Ishikawa (cell line): Measurements from ENCODE around the gene PRKCQ.

Experiments used
- CEBPB ChIP-seq: IDR thresholded peaks from 2 replicates; pipeline ENCODE4 v1.6.1; 2012
- CREB1 ChIP-seq: IDR thresholded peaks from 2 replicates; pipeline ENCODE4 v1.6.1; 2012; ENCODE audit warnings: low read depth
- EGR1 ChIP-seq: IDR thresholded peaks from 2 replicates; pipeline ENCODE4 v1.6.1; 2012
- EP300 ChIP-seq: IDR thresholded peaks from 2 replicates; pipeline ENCODE4 v1.6.1; 2012; ENCODE audit warnings: borderline replicate concordance
- FOXM1 ChIP-seq: IDR thresholded peaks from 2 replicates; pipeline ENCODE4 v1.6.1; 2012; ENCODE audit warnings: low read depth, borderline replicate concordance
- NFIC ChIP-seq: IDR thresholded peaks from 2 replicates; pipeline ENCODE4 v1.6.1; 2012
- RAD21 ChIP-seq: IDR thresholded peaks from 2 replicates; pipeline ENCODE4 v1.6.1; 2012; ENCODE audit warnings: low read depth
- REST ChIP-seq: IDR thresholded peaks from 2 replicates; pipeline ENCODE4 v1.6.1; 2012; ENCODE audit warnings: low read depth, mild to moderate bottlenecking
- TAF1 ChIP-seq: IDR thresholded peaks from 2 replicates; pipeline ENCODE4 v1.6.1; 2012; ENCODE audit warnings: low read depth, mild to moderate bottlenecking
- TCF12 ChIP-seq: IDR thresholded peaks from 2 replicates; pipeline ENCODE4 v1.6.1; 2012; ENCODE audit warnings: low read depth
- TEAD4 ChIP-seq: IDR thresholded peaks from 2 replicates; pipeline ENCODE4 v1.6.1; 2012
- YY1 ChIP-seq: IDR thresholded peaks from 2 replicates; pipeline ENCODE4 v1.6.1; 2012; ENCODE audit warnings: low read depth
- ZBTB7A ChIP-seq: IDR thresholded peaks from 2 replicates; pipeline ENCODE4 v1.6.1; 2012; ENCODE audit warnings: low read depth
- TF ChIP-seq, protein P1 (sequence below): IDR thresholded peaks from 2 replicates; pipeline ENCODE4 v1.6.1; 2012
- TF ChIP-seq, protein P2 (sequence below): IDR thresholded peaks from 2 replicates; pipeline ENCODE4 v1.6.1; 2012

The PRKCQ gene

GRCh38 chr10:6588845-6589244 lies 8.8 kb upstream of the PRKCQ start:
- TF ChIP-seq EP300 (no peak), CEBPB (no peak), TAF1 (no peak), REST (no peak), CREB1 (no peak), NFIC (no peak), TEAD4 (no peak), ZBTB7A (no peak), TCF12 (no peak), YY1 (no peak), EGR1 (no peak), RAD21 (no peak), FOXM1 (no peak)
- TF ChIP-seq, protein P1, sequence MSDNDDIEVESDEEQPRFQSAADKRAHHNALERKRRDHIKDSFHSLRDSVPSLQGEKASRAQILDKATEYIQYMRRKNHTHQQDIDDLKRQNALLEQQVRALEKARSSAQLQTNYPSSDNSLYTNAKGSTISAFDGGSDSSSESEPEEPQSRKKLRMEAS = no peak
- TF ChIP-seq, protein P2, sequence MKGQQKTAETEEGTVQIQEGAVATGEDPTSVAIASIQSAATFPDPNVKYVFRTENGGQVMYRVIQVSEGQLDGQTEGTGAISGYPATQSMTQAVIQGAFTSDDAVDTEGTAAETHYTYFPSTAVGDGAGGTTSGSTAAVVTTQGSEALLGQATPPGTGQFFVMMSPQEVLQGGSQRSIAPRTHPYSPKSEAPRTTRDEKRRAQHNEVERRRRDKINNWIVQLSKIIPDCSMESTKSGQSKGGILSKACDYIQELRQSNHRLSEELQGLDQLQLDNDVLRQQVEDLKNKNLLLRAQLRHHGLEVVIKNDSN = no peak

- TF ChIP-seq TEAD4 (no peak), YY1 (no peak), EP300 (no peak), TAF1 (no peak), EGR1 (no peak), CREB1 (no peak), TCF12 (no peak), CEBPB (no peak)
- TF ChIP-seq, protein P1 = no peak
Observed at GRCh38 chr10:6588082-6588481, 8.0 kb upstream of the PRKCQ start.

DNA sequence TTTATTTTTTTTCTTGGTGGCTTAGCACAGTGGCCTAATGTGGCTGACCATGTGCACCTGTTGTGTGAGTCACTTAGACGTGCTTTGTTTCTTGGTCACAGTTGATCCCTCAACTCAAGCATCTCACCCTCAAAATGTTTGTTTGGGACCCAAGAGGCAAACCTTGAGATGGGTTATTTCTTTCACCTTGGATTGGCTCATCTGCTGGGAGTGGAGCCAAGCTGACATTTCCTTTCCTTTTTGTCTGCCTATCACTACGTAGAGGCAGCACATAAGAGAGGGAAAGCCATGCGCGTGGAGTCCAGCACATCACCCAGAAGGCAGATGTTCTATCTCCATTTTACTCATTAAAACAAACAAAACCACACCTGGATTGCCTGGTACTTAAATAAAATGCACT lies 6.4 kb upstream of the PRKCQ start:
- TF ChIP-seq RAD21 = no peak
- TF ChIP-seq CEBPB = no peak
- TF ChIP-seq EGR1 = no peak
- TF ChIP-seq TAF1 = no peak
- TF ChIP-seq EP300 = no peak
- no peak for TF ChIP-seq FOXM1
- TF ChIP-seq TCF12 = no peak
- no peak for TF ChIP-seq ZBTB7A
- TF ChIP-seq TEAD4 = no peak
- TF ChIP-seq, protein P1 = no peak
- TF ChIP-seq, protein P2 = no peak
- no peak for TF ChIP-seq CREB1
- TF ChIP-seq REST = no peak
- no peak for TF ChIP-seq YY1
- TF ChIP-seq NFIC = no peak

DNA sequence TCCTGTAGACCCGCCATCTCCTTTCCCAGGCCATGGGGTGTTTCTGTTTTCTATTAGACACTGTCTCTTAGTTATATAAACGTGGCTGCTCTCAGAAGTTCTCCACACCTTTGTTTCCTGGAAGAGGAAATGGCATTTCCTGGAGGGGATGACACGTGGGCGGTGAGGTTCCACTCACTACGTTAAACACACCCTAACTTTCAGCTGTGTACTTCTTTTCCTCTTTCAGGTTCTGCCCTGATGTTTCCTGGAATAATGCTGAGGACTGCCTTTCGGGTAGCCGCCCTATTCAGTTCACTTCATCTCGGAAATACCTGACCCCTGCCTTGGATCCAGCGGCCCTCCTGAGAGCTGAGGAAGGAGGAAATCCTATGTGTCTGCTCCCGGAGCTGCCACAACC lies 3.4 kb upstream of the PRKCQ start:
- TF ChIP-seq FOXM1 (no peak), YY1 (no peak), ZBTB7A (no peak), CEBPB (no peak), TEAD4 (no peak), CREB1 (no peak), TCF12 (no peak), EGR1 (no peak), EP300 (no peak), RAD21 (no peak), NFIC (no peak)
- TF ChIP-seq, protein P2 = no peak

DNA sequence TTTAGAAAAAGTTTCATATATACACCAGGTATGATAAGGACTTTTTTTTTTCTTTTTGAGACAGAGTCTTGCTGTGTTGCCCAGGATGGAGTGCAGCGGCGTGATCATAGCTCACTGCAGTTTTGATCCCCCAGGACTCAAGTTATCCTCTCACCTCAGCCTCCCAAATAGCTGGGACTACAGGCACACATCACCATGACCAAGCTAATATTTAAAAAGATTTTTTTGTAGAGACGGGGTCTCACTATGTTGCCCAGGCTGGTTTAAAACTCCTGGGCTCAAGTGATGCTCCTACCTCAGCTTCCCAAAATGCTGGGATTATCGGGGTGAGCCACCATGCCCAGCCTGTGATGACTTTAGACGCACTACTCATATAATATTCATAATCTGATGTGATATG lies 2.2 kb upstream of the PRKCQ start:
- no peak for TF ChIP-seq EGR1
- no peak for TF ChIP-seq CEBPB
- TF ChIP-seq, protein P1 = no peak
- TF ChIP-seq NFIC = no peak
